ENCODE results near the gene TRIM33. TPM values are rescaled to one million over a fixed set of nuclear protein-coding genes. Genes with fewer than 3 reads are reported as not detected.
"Not testable (repeated sequence)": the region's sequence is repeated elsewhere in the genome, so short reads cannot be mapped to it uniquely, and the experiment has no call there.

The TRIM33 gene
- total and polyA plus RNA-seq, 2 experiments from 2014 or later, result 10.6 to 17.6 TPM

- Histone ChIP-seq H3F3A (ENCODE audit: insufficient read depth) (no peaks in the 10 kb centered on the region), H3K27ac (no peak overlapping the region), H3K4me1 (ENCODE audit: insufficient read depth) (no peaks in the 10 kb centered on the region), H3K9me2 (ENCODE audit: insufficient read depth) (no peaks in the 10 kb centered on the region), H3K9ac (no peak overlapping the region), H3K9me3 (ENCODE audit: low read depth) (no peaks in the 10 kb centered on the region), H3K36me3 (ENCODE audit: low read depth) (peaks cover 4% of the 10 kb centered on the region), H3K4me2 (ENCODE audit: unreplicated experiment) (no peak overlapping the region), H3K4me3 (no peak overlapping the region), H3K79me2 (ENCODE audit: insufficient read depth) (peaks cover 38% of the 10 kb centered on the region), H3K27me3 (replicated peaks; ENCODE audit: insufficient read depth) (no peaks in the 10 kb centered on the region), H2AFZ (no peak overlapping the region), H4K20me1 (ENCODE audit: insufficient read depth) (no peaks in the 10 kb centered on the region)
- no peak for TF ChIP-seq EZH2phosphoT487 (IDR thresholded peaks at IDR 0.05; ENCODE audit: insufficient read depth, low read depth)
- no peak for TF ChIP-seq EZH2 (IDR thresholded peaks at IDR 0.05; ENCODE audit: insufficient read depth, poor library complexity, severe bottlenecking)
- 93 to 97% methylated on average over 3 of the region's 3 CpGs for WGBS, 2 experiments (ENCODE audit: low coverage in 1 of 2, low lambda C conversion rate in 2 of 2, missing lambda C conversion rate in 2 of 2)
- DNase-seq, result no peak
- in situ Hi-C loops (cut with MboI), result no loop called here
Observed at GRCh38 chr1:114448370-114449036, 62.5 kb downstream of the TRIM33 start.

DNA sequence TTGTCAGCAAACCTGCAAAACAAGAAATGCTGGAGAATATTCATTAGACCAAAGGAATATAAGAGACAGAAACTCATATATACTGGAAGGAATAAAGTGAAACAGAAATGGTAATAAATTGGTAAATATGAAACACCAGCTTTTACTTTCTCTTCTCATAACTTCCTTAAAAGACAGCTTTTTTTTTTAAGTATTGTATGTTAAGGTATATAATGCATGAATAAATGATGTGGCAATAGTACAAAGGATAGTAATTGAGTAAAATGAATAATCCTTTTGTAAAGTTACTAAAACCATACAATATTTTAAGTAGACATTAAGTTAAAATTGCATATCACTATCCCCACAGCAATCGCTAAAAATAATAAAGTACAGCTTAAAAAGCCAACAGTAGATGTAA lies 64.8 kb downstream of the TRIM33 start:
- Histone ChIP-seq H3F3A (ENCODE audit: insufficient read depth) (no peaks in the 10 kb centered on the region), H3K79me2 (ENCODE audit: insufficient read depth) (peaks cover 40% of the 10 kb centered on the region)
- WGBS, 2 experiments (ENCODE audit: low coverage in 1 of 2, low lambda C conversion rate in 2 of 2, missing lambda C conversion rate in 2 of 2), result 96 to 98% methylated on average over 1 of the region's 1 CpG

DNA sequence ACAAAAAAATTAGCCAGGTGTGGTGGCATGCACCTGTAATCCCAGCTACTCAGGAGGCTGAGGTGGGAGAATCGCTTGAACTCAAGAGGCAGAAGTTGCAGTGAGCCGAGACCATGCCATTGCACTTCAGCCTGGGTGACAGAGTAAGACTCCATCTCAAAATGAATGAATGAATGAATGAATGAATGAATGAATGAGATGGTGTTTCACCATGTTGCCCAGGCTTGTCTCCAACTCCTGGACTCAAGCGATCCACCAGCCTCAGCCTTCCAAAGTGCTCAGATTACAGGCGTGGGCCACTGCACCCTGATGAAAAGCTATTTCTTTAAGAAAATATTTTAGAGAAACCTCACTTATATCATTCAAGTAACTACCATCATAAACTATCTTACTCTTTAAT lies 67.8 kb downstream of the TRIM33 start:
- WGBS, 2 experiments (ENCODE audit: low coverage in 1 of 2, low lambda C conversion rate in 2 of 2, missing lambda C conversion rate in 2 of 2), result 97 to 98% methylated on average over 4 of the region's 4 CpGs
- H3K9me2 ChIP-seq (ENCODE audit: insufficient read depth); H3K27me3 ChIP-seq (replicated peaks; ENCODE audit: insufficient read depth); H3K9ac ChIP-seq; H3F3A ChIP-seq (ENCODE audit: insufficient read depth); H2AFZ ChIP-seq; H3K27ac ChIP-seq; H3K4me1 ChIP-seq (ENCODE audit: insufficient read depth); H3K4me2 ChIP-seq (ENCODE audit: unreplicated experiment); DNase-seq; in situ Hi-C loops (cut with MboI); H3K9me3 ChIP-seq (ENCODE audit: low read depth); H4K20me1 ChIP-seq (ENCODE audit: insufficient read depth); H3K4me3 ChIP-seq: not testable (repeated sequence)
- Histone ChIP-seq H3K79me2 (ENCODE audit: insufficient read depth) (peaks cover 55% of the 10 kb centered on the region), H3K36me3 (ENCODE audit: low read depth) (0 out of 2 replicates have a peak, but pooled peaks cover 11% of the 10 kb centered on the region)

More for the DNA sequence above, 64.8 kb downstream of the TRIM33 start:
- no peaks in the 10 kb centered on the region for H3K9me3 ChIP-seq (ENCODE audit: low read depth)
- TF ChIP-seq EZH2 (IDR thresholded peaks at IDR 0.05; ENCODE audit: insufficient read depth, poor library complexity, severe bottlenecking) (no peak), EZH2phosphoT487 (IDR thresholded peaks at IDR 0.05; ENCODE audit: insufficient read depth, low read depth) (no peak)
- H3K27ac ChIP-seq, result no peak overlapping the region
- no peaks in the 10 kb centered on the region for H3K4me1 ChIP-seq (ENCODE audit: insufficient read depth)
- H2AFZ ChIP-seq, result no peak overlapping the region
- H3K9me2 ChIP-seq (ENCODE audit: insufficient read depth), result no peaks in the 10 kb centered on the region
- no peak for DNase-seq
- H4K20me1 ChIP-seq (ENCODE audit: insufficient read depth), result no peaks in the 10 kb centered on the region
- no peak overlapping the region for H3K4me3 ChIP-seq
- no peak overlapping the region for H3K4me2 ChIP-seq (ENCODE audit: unreplicated experiment)
- in situ Hi-C loops (cut with MboI), result no loop called here
- H3K9ac ChIP-seq, result no peak overlapping the region
- no peaks in the 10 kb centered on the region for H3K27me3 ChIP-seq (replicated peaks; ENCODE audit: insufficient read depth)
- H3K36me3 ChIP-seq (ENCODE audit: low read depth), result peaks cover 6% of the 10 kb centered on the region; the same call in 1 of the 2 replicates

DNA sequence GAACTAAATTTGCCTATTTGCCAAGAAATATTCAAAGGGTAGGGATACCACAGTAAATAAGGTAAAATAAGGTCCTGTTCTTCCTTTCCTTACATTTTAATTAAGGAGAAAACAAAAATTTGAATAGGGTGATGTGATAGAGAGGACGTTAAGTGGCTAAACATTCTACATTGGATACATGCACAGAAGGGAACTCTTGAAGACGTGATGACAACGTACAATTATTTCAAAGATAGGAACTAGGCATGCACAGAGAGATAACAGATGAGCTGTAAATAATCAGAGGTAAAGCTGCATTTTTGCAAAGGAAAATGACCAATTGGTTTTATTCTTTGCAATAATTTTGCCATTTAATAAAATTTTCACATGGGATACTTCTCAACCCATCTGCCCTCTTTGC lies 69.7 kb downstream of the TRIM33 start:
- Histone ChIP-seq H3K27me3 (replicated peaks; ENCODE audit: insufficient read depth) (no peaks in the 10 kb centered on the region), H3K79me2 (ENCODE audit: insufficient read depth) (peaks cover 60% of the 10 kb centered on the region), H3K4me3 (no peak overlapping the region), H3K36me3 (ENCODE audit: low read depth) (0 out of 2 replicates have a peak, but pooled peaks cover 11% of the 10 kb centered on the region), H2AFZ (no peak overlapping the region), H3F3A (ENCODE audit: insufficient read depth) (no peaks in the 10 kb centered on the region), H3K9me3 (ENCODE audit: low read depth) (no peaks in the 10 kb centered on the region), H3K9me2 (ENCODE audit: insufficient read depth) (no peaks in the 10 kb centered on the region), H3K27ac (no peak overlapping the region), H3K9ac (no peak overlapping the region), H3K4me1 (ENCODE audit: insufficient read depth) (no peaks in the 10 kb centered on the region), H4K20me1 (ENCODE audit: insufficient read depth) (no peaks in the 10 kb centered on the region), H3K4me2 (ENCODE audit: unreplicated experiment) (no peak overlapping the region)
- DNase-seq, result no peak
- TF ChIP-seq EZH2phosphoT487 (IDR thresholded peaks at IDR 0.05; ENCODE audit: insufficient read depth, low read depth) (no peak), EZH2 (IDR thresholded peaks at IDR 0.05; ENCODE audit: insufficient read depth, poor library complexity, severe bottlenecking) (no peak)
- whole genome bisulfite sequencing, 2 experiments (ENCODE audit: low coverage in 1 of 2, low lambda C conversion rate in 2 of 2, missing lambda C conversion rate in 2 of 2), result 88 to 90% methylated on average over 3 of the region's 3 CpGs
- in situ Hi-C loops (cut with MboI), result no loop called here

Measured in GM23248 (cell line).